GM19467 (cell line): ENCODE measurements around the gene SCRN1.
"Not testable (repeated sequence)": the region's sequence is repeated elsewhere in the genome, so short reads cannot be mapped to it uniquely, and the experiment has no call there.

Source experiments
- ATAC-seq: cut with Tn5 transposase; IDR thresholded peaks from one replicate; pipeline ENCODE4 v1.9.1; 2021; ENCODE audit warnings: mild to moderate bottlenecking, moderate library complexity; ENCODE audit not compliant: unreplicated experiment

Gene SCRN1

DNA sequence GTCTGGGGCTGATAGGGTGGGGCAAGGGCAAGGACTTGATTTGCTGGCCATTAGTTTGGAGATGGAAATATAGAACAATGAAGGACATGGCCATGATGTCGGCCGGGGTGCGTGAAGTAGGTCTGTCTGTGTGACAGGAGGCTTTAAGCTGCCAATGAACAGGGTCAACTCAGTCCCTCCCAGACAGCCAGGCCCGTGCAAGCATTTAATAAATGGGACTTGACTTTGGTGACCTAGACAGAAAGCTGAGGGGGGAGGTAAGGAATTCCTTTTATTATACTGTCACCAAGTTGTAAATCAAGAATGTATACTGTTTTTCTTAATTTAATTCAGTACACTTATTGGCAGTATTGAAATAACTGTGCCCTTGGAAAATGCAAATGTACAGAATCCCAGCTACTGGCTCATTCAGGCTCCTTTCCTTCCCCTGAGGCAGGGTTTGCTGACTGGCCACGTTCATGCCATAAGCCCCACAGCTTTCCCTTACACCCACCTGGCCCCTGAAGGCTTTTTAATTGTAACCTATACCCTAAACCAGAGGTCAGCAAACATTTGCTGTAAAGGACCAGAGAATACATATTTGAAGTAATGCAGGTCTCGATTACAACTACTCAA lies 96.1 kb downstream of the SCRN1 start:
- ATAC-seq, result no peak

DNA sequence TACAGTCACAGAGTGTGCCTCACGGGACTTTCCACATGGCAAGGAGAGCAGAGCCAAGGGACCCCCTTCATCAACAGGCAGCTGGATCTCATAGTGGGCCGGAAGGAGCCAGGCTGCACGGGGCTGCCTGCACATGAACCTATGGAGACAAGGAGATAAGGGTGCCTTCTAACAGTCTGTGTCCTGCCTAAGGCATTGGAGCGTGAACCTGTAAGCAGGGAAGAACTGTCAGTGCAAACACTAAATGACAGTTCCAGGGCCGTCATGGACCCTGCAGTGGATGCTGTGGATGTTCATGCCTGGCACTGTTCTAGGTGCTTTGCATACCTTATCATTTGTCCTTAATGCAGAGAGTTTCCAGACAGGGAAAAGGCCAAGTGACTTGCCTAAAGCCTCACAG lies 97.4 kb downstream of the SCRN1 start:
- ATAC-seq, result no peak

DNA sequence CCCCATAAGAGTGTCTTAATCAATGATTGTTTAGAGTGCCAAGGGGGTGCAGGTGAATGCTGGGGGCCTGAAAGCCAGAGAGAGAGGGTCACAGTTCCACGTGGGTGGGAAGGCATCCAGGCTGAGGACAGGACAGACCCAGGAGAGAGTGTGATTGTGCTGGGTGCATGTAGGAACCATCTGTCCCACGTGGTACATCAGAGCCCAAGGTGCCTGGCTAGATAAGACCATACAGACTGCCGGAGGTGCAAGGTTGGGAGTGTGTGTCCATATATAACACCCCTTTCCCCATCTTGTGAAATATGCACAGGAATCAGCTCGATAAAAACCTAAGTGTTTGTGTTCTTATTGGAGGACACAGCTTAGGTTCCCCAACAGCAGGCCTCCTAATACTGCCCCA lies 97.8 kb downstream of the SCRN1 start:
- ATAC-seq, result no peak

DNA sequence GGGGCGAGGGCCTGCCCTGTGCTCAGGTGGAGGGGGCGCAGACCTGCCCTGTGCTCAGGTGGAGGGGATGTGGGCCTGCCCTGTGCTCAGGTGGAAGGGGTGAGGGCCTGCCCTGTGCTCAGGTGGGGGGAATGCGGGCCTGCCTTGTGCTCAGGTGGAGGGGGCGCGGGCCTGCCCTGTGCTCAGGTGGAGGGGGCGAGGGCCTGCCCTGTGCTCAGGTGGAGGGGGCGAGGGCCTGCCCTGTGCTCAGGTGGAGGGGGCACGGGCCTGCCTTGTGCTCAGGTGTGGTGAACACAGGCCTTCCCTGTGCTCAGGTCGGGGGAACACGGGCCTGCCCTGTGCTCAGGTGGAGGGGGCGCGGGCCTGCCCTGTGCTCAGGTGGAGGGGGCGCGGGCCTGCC lies 98.8 kb downstream of the SCRN1 start:
- not testable (repeated sequence) for ATAC-seq

DNA sequence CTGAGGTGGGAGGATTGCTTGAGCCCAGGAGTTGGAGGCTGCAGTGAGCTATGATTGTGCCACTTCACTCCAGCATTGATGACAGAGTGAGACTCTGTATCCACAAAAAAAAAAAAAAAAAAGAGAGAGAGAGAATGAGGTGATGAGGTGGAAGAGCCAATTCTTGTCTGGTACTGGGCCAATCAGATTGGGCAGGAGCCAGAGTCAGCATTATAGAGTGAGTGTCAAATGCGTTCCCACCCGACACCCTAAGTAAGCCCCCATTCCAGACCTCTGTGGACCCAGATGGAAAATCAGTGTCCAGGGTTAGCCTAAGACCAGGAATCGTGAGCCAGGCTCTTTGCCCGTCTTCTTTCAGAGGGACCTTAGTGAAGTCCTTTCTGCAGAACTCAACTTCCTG lies 99.3 kb downstream of the SCRN1 start:
- no peak for ATAC-seq

DNA sequence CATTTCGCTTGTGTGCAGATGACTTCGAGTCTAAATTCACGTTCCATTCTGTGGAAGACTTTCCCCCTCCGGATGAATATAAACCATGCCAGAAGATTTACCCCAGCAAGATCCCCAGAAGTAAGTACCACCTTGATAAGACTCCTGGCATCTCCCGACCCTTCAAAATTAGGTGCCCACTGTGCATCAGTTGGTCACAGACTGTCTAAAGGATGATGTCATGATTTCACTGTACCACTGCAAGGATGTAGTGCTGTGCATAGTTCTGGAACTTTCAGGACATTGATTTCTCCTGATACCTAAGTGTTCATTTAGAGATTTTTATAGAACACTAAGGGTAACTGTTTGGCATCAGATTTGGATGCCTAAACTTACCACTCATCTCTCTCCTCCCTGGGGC lies 100.3 kb downstream of the SCRN1 start:
- no peak for ATAC-seq

DNA sequence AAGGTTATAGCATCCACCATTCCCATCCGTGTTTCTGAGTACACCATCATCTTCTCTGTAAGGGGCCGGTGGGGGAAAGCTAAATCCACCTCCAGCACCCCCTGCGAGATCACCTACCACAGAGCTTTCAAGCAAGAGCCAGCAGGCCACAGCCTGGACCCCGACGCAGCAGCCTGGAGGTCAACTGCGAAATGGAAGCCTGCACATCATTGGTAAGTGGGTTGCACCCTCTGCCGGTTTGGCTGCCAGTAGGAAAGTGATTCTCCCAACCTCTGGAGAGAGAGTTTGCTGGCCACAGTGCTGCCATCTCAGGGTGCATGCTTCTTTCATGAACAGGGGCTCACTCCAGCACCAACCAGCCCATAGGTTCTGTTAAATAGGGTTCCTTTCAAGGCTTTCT lies 101.6 kb downstream of the SCRN1 start:
- ATAC-seq, result no peak

DNA sequence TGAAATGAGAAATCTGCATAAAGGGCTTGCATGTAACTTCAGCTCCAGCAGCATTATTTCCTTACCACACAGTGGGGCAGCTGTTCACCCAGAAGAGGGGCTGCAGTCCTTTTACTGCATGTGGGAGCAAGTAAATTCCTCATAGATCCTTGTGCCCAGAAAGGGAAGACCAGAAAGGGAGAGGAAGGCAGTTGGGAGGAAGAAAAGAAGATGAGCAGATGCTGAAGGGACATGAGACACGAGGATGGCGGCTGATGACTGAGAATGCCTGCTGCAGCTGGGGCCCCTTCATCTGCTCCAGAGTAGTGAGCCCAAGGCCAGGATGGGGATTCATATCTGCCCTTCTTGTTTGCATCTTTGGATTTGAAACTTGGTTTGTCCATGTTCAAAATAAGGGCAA lies 102.8 kb downstream of the SCRN1 start:
- no peak for ATAC-seq

DNA sequence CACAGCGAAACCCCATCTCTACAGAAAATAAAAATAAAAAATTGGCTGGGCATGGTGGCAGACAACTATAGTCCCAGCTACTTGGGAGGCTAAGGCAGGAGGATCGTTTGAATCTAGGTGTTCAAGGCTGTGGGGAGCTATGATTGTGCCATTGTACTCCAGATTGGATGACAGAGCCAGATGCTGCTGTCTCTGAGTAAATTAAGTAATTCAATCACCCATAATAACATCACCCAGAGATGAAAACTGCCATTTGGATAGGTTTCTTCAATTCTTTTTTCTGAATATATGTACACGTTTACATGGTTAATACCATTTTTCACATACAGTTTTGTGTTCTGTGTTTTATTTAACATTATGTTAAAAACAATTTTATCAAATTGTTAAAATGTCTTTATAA lies 104.0 kb downstream of the SCRN1 start:
- no peak for ATAC-seq

DNA sequence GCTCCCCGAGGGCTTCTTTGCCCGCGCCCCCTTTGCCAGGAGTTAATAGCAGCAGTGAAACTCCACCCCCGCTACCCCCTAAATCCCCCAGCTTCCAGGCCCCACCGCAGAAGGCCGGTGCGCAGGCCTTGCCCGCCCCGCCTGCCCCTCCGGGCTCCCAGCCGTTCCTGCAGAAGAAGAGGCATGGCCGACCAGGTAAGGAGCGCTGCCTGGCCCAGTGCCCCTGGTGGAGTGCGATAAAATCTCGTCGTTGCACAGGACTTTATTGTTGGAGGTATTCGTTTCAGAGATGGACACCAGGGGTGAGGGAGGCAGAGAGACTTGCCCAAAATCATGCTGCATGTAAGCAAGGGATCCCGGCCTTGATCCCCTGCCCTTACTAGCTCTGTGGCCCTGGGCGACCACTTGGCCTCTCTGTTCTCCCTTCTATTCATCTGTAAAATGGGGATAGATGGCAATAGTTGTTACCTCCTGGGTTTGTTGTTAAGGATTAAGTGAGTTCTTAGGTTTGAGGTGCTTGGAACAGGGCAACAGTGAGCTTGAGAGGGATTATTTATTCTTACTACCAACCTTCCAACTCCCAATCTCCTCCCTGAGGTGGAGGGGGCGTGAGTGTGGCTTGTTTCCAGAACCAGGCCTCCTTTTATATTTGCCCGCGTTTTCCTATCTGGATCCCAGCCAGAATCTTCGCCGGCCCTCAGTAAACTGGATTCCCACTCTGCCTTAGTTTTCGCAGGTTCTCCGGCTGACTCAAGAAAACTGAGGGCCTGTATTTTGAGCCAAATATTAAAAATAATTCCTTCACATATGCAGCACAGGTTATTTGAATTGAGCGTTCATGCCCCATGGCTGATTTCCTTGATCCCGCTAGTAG lies 105.0 kb downstream of the SCRN1 start:
- no peak for ATAC-seq

DNA sequence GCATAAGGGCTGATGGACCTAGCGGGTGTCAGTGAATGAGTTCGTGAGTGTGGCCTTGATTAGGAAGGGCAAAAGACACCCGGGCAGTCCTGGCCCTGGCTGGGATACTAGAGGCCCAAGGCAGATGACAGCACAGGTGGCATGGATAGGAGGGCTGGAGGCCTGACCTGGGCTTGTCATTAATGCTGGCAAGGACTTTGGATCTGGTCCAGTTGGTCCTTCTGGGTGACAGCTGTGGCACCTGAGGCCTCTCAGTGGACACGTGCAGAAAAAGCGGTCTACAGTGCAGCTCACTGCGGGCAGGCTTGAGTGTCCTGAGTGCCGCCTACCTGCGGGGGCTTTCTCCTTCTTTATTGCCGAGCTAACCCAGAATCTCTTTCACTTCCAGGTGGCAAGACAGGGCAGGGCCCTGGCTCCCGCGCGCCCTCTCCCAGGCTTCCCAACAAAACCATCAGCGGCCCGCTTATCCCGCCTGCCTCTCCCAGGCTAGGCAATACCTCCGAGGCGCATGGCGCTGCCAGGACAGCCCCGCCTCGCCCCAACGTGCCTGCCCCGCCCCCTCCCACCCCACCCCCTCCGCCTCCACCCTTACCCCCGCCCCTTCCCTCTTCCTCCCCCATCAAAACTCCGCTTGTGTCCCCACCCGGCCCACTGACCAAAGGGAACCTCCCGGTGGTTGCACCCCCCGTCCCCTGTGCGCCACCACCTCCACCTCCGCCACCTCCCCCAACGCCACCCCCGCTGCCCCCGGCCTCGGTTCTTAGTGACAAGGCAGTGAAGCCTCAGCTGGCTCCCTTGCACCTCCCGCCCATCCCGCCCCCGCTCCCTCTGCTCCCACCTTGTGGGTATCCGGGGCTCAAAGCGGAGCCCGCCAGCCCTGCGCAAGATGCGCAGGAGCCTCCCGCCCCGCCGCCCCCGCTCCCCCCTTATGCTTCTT lies 105.9 kb downstream of the SCRN1 start:
- ATAC-seq, result no peak

DNA sequence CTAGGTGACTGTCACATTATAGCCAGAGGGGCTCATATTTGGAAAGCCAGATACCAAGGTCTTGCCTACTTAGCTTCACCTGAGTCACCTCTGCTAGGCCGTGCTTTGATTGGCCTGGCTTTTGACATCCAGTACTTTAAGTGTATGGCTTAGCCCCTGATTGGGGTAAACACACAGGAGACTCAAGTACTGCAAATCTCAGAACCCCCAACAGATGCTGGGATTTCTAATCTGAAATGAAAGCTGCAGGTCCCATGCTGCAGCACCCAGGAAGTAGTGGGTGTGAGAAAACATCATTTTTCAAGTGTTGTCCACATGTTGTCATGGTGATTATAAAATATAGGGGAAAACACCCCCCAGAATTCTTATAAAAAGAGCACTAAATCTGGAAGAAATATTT lies 107.1 kb downstream of the SCRN1 start:
- no peak for ATAC-seq

DNA sequence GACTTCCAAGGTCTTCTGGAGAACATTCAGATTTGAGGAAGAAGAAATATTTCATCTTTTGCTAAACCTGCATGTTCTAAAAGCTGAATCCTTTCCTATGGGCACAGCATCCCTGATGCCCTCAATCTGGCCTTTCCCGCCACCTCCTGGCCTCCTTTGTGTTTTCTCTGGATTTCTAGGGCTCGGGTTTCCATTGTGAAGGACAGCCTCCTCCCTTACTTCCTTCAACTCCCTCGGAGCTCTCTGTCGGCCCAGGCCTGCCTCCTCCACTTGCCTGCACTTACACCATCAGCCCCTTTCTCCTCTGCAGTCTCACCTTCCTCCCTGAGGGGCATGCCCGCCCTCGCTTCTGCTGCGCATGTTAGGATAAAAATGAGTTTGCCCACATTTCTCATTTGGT lies 107.9 kb downstream of the SCRN1 start:
- no peak for ATAC-seq

DNA sequence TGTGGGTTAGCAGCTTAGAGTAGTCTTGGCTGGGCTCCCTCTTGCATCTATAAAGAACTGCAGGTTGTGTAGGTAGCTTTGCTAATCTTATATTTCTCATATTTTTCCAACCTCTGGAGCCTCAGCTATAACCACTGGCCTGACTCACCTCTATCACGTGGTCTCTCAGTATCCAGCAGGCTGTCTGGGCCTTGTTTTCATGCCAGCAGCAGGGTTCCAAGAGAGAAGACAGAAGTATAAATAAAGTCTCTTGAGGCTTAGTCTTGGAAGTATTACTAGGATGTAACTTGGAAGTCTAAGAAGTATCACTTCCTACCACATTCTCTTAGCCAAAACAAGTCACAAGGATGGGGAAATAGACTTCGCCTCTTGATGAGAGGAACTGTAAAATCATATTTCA lies 110.0 kb downstream of the SCRN1 start:
- ATAC-seq, result no peak

DNA sequence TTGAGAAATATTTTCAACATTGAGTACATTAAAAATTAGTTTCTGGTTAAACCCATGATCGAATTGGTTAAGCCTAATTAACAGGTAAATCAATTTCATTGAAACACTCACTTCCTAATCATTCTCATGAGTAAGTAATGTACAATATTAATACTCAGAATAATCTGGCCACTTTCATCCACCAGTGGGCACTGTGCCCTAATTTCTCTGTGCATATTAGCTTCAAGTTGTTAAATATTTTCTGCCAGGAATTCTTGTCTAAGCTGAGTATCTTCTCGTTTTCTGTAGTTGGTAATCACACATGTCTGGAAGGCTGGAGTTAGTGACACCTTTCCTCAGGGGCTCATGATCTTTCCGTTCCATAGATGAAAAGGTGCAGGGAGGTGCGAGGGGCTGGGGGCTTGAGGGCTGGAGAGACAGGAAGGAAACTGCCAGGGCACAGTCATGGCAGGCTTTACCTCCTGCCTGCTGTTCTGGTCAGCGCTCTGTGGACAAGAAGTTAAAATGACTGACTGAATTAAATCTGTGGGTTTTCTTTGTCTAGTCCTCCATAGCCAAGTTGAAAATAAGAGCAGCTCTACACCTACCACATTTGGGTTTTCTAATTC lies 111.4 kb downstream of the SCRN1 start:
- no peak for ATAC-seq

DNA sequence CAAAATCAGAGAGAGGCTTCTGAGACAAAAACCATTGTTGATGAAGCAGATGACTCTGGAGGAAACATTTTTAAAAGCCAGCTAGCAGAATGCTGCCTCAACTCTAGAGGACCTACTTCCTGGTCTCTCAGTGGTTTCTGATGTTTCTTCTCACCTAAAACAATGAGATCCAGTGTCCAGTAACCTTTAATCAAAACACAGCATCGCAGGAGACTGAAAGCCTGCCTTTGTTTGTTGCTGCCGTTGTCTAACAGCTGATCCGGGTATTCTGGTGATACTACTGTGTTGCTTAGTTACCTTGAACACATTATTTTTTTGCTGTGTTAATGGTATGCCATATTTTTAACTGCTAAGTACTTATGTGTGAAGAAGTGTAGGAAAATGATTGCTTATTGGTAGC lies 112.4 kb downstream of the SCRN1 start:
- ATAC-seq, result no peak

DNA sequence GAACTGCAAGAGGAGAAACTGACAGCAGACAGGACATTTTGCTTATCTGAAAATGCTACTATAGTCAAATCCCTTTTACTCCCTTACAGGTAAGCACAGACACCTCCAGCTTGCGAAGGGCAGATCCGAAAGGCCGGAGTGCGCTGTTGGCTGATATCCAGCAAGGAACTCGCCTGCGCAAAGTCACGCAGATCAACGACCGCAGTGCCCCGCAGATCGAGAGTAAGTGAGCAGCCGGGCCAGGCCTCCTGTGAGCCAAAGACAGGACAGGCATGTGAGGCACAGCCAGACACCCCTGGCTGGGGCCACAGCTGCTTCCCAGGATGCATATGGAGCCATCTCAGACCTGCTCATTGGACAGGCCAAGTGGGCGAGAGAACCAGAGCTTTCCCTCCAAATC lies 113.9 kb downstream of the SCRN1 start:
- ATAC-seq, result no peak

DNA sequence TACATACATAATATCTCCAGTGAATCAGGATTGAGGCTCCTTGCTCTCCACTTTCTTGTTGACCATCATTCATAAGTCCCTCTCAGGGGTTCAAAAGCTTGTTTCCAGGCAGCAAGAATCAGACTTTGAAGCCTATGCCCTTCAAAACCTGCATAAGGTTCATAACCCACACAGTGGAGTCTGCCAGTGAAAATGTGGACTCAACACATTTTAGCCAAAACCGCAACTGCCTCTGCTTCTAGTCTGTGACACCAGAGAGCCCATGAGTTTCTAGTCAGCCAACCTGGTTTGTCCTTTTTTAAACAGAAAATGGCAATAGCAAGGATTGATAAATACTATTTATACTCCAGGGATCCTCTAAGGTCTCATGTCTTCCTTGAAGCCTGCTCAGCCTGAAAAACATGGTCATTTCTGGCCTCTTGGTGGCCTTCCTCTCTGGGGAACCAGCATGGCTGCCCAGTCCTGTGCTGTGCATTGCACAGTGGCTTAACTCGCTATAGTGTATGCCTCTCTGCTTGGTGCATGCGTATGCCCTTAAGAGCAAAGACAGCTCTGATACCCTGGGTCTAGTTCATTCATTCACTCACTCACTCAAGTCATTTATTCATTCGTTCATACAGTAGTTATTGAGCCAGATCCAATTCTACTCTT lies 115.8 kb downstream of the SCRN1 start:
- ATAC-seq, result no peak

DNA sequence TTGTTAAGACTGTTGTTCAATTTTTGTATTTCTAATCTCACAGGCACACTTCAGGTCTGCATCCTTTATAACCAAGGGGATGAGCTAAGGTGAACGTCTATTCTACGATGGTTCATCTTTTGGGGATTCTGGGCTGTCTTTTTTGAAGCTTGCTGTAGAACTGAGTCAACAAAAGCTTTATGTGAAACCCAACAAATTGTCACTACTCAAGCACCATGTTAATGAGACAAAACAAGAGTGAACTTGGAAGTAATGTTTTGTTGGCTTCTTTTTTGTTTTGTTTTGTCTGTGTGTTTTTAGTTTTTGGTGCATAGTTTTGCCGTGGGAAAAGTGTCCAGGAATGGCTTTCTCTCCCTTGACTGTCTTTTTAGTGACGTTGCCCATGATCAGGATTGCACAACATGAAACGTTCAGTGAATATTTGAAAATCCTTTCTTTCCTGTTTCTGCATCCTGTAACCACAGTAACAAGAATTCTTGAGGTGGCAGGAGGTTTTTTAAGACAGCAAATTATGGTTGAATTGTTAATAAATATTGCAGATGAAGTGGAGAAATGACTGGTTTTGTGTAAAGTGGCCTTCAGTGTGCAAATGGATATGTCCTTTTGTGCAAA lies 117.7 kb downstream of the SCRN1 start:
- ATAC-seq, result no peak
